ENCODE measurements around the gene TMEM8B. TPM values are rescaled to one million over a fixed set of nuclear protein-coding genes. Genes with fewer than 3 reads are reported as not detected.
A peak's percentile ranks its signal among the peaks of the same experiment; 100 is the strongest.
"Not testable (repeated sequence)": the region's sequence is repeated elsewhere in the genome, so short reads cannot be mapped to it uniquely, and the experiment has no call there.

TMEM8B gene
- polyA plus RNA-seq, 1 donor from 2014 or later, result 1.3 TPM

GRCh38 chr9:35882996-35883395, 54.0 kb downstream of the TMEM8B start:
- H3K4me1 Mint-ChIP-seq, result peaks cover 0 to 1% (median 0%) of the 10 kb centered on the region in 3 donors
- no peak overlapping the region for H3K4me3 Mint-ChIP-seq
- peaks cover 0 to 2% (median 0%) of the 10 kb centered on the region in 3 donors for H3K9me3 Mint-ChIP-seq
- no peaks in the 10 kb centered on the region for H3K36me3 Mint-ChIP-seq
- H3K27me3 Mint-ChIP-seq, result peaks cover 3% of the 10 kb centered on the region
- H3K27ac Mint-ChIP-seq, result no peak overlapping the region

GRCh38 chr9:35884908-35885307, 55.9 kb downstream of the TMEM8B start:
- H3K9me3 Mint-ChIP-seq, H3K4me1 Mint-ChIP-seq, H3K4me3 Mint-ChIP-seq, H3K36me3 Mint-ChIP-seq, H3K27me3 Mint-ChIP-seq, H3K27ac Mint-ChIP-seq: not testable (repeated sequence)

GRCh38 chr9:35891646-35892045, 62.6 kb downstream of the TMEM8B start:
- H3K9me3 Mint-ChIP-seq, result no peaks in the 10 kb centered on the region
- H3K27me3 Mint-ChIP-seq, result peaks cover 27% of the 10 kb centered on the region
- H3K36me3 Mint-ChIP-seq, result no peaks in the 10 kb centered on the region
- H3K4me1 Mint-ChIP-seq, result no peaks in the 10 kb centered on the region
- H3K27ac Mint-ChIP-seq, result no peak overlapping the region
- no peak overlapping the region for H3K4me3 Mint-ChIP-seq

- Mint-ChIP-seq H3K27ac (no peak overlapping the region), H3K27me3 (peaks cover 26% of the 10 kb centered on the region), H3K4me1 (no peaks in the 10 kb centered on the region), H3K36me3 (no peaks in the 10 kb centered on the region), H3K9me3 (no peaks in the 10 kb centered on the region), H3K4me3 (no peak overlapping the region)
Measured at GRCh38 chr9:35892051-35892450, 63.0 kb downstream of the TMEM8B start.

GRCh38 chr9:35896570-35896969, 67.5 kb downstream of the TMEM8B start:
- Mint-ChIP-seq H3K27me3 (peaks cover 28% of the 10 kb centered on the region), H3K36me3 (no peaks in the 10 kb centered on the region), H3K4me1 (no peaks in the 10 kb centered on the region), H3K27ac (no peak overlapping the region), H3K9me3 (no peaks in the 10 kb centered on the region), H3K4me3 (no peak overlapping the region)

GRCh38 chr9:35897376-35898099, 68.5 kb downstream of the TMEM8B start:
- H3K4me1 Mint-ChIP-seq, H3K36me3 Mint-ChIP-seq, H3K4me3 Mint-ChIP-seq, H3K9me3 Mint-ChIP-seq: not testable (repeated sequence)
- H3K27ac Mint-ChIP-seq, result peak overlapping the region in 1 of 3 donors; percentile 88
- peaks cover 26% of the 10 kb centered on the region for H3K27me3 Mint-ChIP-seq

GRCh38 chr9:35898337-35898736, 69.3 kb downstream of the TMEM8B start:
- no peak overlapping the region for H3K27ac Mint-ChIP-seq
- no peak overlapping the region for H3K4me3 Mint-ChIP-seq
- no peaks in the 10 kb centered on the region for H3K9me3 Mint-ChIP-seq
- H3K27me3 Mint-ChIP-seq, result peaks cover 24% of the 10 kb centered on the region
- no peaks in the 10 kb centered on the region for H3K4me1 Mint-ChIP-seq
- H3K36me3 Mint-ChIP-seq, result no peaks in the 10 kb centered on the region

GRCh38 chr9:35899021-35899420, 70.0 kb downstream of the TMEM8B start:
- Mint-ChIP-seq H3K27me3 (peaks cover 23% of the 10 kb centered on the region), H3K4me1 (no peaks in the 10 kb centered on the region), H3K9me3 (no peaks in the 10 kb centered on the region), H3K27ac (no peak overlapping the region), H3K36me3 (no peaks in the 10 kb centered on the region), H3K4me3 (no peak overlapping the region)

- Mint-ChIP-seq H3K36me3 (no peaks in the 10 kb centered on the region), H3K4me1 (no peaks in the 10 kb centered on the region), H3K27ac (no peak overlapping the region), H3K9me3 (no peaks in the 10 kb centered on the region), H3K27me3 (peaks cover 10% of the 10 kb centered on the region), H3K4me3 (no peak overlapping the region)
Measured at GRCh38 chr9:35903049-35903448, 74.0 kb downstream of the TMEM8B start.

- no peaks in the 10 kb centered on the region for H3K9me3 Mint-ChIP-seq
- no peak overlapping the region for H3K27ac Mint-ChIP-seq
- peaks cover 13% of the 10 kb centered on the region for H3K27me3 Mint-ChIP-seq
- H3K36me3 Mint-ChIP-seq, result no peaks in the 10 kb centered on the region
- no peak overlapping the region for H3K4me3 Mint-ChIP-seq
- H3K4me1 Mint-ChIP-seq, result no peaks in the 10 kb centered on the region
Measured at GRCh38 chr9:35904338-35904737, 75.3 kb downstream of the TMEM8B start.

GRCh38 chr9:35905051-35905781, 76.2 kb downstream of the TMEM8B start:
- H3K36me3 Mint-ChIP-seq, result no peaks in the 10 kb centered on the region
- H3K9me3 Mint-ChIP-seq, result no peaks in the 10 kb centered on the region
- H3K4me1 Mint-ChIP-seq, result peaks cover 0 to 3% (median 0%) of the 10 kb centered on the region in 3 donors
- H3K27ac Mint-ChIP-seq, result no peak overlapping the region
- H3K4me3 Mint-ChIP-seq, result no peak overlapping the region
- H3K27me3 Mint-ChIP-seq, result peaks cover 16% of the 10 kb centered on the region

- Mint-ChIP-seq H3K4me1 (peaks cover 5% of the 10 kb centered on the region in 3 donors), H3K27me3 (peaks cover 16% of the 10 kb centered on the region), H3K9me3 (no peaks in the 10 kb centered on the region), H3K36me3 (no peaks in the 10 kb centered on the region), H3K4me3 (no peak within 1 kb of the TSS), H3K27ac (no peak within 1 kb of the TSS)
Measured at GRCh38 chr9:35905912-35906679, 77.1 kb downstream of the TMEM8B start, which contains the start of gene HRCT1. TSS of gene HRCT1 (plus strand) at chr9:35906202. CDS start at chr9:35906288, 86 bp downstream.

GRCh38 chr9:35906923-35907699, 78.1 kb downstream of the TMEM8B start:
- no peak overlapping the region for H3K27ac Mint-ChIP-seq
- H3K9me3 Mint-ChIP-seq, result no peaks in the 10 kb centered on the region
- H3K4me3 Mint-ChIP-seq, result no peak overlapping the region
- peaks cover 5 to 7% (median 6%) of the 10 kb centered on the region in 3 donors for H3K4me1 Mint-ChIP-seq
- no peaks in the 10 kb centered on the region for H3K36me3 Mint-ChIP-seq
- peaks cover 13% of the 10 kb centered on the region for H3K27me3 Mint-ChIP-seq

- H3K27me3 Mint-ChIP-seq, result peaks cover 11% of the 10 kb centered on the region
- H3K36me3 Mint-ChIP-seq, result no peaks in the 10 kb centered on the region
- H3K27ac Mint-ChIP-seq, result peak overlapping the region in 1 of 3 donors; percentile 49
- H3K4me3 Mint-ChIP-seq, result no peak overlapping the region
- H3K4me1 Mint-ChIP-seq, result peaks cover 5 to 7% (median 6%) of the 10 kb centered on the region in 3 donors
- no peaks in the 10 kb centered on the region for H3K9me3 Mint-ChIP-seq
Measured at GRCh38 chr9:35907711-35908503, 78.9 kb downstream of the TMEM8B start.

Data from IgD-negative memory B cell (primary cell).